Activated CD4-positive, alpha-beta T cell treated with anti-CD3 and anti-CD28 coated beads, Interleukin-10, Interleukin-2, amounts not matched to agents 100 ng/mL and 50 ng/mL, durations not matched to agents 16 hours and 8 hours (primary cell): ENCODE data around the gene CTSC.

Experiments used
- DNase-seq: peaks from one replicate; pipeline ENCODE4 v3.0.0-alpha.2; 2020

Gene CTSC

DNA sequence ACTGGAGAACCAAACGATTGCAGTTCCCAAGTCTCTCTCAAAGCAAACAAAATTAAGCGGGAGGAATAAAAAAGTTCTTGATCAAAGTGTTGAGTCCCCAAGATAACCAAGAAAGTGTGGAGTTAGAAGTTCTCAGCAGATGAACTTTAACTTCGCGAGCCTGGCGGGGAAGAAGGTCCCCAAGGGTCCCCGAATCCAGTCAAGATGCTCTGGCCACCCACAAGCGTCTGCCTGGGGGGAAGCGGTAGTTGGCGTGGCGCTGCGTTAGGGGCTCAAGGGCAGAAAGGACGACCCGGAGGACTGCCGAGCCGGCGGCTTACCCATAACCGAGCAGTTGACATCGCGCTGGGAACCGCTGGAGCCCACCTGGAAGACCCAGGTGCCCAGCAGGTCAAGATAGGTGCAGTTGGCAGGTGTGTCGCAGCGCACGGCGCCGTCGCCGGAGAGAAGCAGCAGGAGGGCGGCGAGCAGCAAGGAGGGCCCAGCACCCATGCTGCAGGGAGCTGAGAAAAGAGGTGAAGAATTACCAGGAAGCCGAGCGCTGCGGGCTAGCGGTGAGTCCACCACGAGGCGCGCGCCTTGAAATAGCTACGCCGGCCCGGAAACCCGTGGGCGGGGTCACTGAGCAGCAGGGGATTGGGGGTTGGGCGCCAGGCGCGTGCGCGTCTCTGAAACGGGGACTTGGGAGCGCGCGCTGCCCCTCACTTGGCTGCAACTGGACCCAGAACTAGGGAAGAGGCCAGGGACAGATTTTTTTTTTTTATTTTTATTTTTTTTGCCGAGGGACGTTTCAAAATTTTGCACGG is at the start of gene CTSC:
TSS of gene CTSC (minus strand) at position 556 of the 806 bp plus-strand sequence. CDS start at position 492, 64 bp downstream.
- DNase-seq: peak; percentile 98

DNA sequence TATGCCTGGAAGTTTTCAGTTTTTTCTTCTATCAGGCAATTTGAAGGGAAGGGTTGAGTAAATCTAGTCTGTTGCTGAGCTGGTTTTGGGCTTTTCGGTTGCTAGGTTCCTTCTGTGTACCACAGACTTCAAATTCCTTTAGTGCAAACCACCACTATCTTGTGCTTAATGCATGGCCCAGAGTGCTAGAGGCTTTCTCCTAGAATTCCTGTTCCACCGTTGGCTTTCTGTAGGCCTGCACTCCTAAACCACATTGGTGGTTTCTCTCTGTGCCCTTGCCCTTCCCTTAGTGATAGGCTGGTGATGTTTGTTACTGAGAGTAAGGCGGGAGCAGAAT is 47.1 kb upstream of the CTSC start:
- DNase-seq: peak; percentile 52

DNA sequence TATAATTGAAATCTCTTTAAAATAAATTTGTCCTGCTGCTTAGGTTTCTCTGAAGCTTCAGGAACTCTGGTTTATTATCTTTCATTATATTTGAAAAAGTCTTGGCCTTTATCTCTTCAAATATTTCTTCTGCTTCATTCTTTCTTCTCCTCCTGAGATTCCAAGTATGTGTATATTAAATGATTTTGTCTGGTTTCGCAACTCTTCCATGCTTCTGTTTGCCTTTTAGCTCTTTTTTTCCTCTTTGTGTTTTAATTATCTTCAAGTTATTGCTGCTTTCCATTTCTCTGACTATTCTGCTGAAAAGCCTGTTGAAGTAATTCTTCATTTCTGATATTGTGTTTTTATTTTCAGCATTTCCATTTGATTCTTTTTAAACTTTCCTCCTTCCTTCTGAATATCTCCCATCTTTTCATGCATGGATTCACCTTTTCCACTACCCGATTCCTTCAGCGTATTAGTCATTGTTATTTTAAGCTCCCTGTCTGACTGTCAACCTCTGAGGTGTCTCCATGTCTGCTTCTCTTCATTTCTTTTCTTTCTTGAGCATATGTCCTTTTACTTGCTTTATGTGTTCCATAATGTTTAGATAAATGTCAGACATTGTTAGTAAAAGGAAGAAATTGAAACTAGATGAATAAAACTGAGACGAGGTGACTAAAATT is 46.6 kb upstream of the CTSC start:
- no peak for DNase-seq

DNA sequence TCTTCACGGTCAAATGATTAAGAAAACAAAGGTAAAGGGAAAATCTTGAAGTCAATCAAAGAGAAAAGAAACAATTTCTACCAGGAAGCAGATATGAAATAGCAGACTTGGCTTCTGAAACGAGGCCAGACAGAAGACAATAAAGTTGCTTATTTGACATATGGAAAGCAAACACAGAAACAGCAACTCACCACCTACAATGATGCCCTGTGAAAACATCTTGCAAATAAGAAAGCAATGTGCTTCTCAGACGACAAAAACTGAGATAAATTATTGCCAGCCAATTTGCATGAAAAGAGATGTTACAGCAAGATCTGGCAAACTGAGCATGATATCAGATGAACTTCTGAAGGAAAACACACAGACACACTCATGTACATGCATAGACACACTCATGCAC is 45.9 kb upstream of the CTSC start:
- DNase-seq: no peak

DNA sequence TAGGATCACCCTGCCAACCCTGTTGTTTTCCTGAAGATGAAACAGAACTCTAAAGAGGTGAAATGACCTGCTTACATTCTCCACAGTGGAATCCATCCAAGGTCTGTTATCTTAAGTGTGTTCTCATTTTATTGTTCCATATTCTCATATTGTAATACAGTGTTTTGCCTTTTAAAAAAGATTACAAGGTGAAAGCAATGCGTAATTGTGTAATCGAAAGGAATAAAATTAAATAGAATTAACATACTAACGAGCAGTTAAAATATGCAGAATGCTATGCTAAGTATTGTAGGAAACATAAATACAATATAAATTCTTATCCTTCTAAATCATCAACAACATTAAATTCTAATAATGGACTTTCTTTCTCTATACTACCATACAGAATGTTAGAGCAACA is 41.6 kb upstream of the CTSC start:
- DNase-seq: no peak

DNA sequence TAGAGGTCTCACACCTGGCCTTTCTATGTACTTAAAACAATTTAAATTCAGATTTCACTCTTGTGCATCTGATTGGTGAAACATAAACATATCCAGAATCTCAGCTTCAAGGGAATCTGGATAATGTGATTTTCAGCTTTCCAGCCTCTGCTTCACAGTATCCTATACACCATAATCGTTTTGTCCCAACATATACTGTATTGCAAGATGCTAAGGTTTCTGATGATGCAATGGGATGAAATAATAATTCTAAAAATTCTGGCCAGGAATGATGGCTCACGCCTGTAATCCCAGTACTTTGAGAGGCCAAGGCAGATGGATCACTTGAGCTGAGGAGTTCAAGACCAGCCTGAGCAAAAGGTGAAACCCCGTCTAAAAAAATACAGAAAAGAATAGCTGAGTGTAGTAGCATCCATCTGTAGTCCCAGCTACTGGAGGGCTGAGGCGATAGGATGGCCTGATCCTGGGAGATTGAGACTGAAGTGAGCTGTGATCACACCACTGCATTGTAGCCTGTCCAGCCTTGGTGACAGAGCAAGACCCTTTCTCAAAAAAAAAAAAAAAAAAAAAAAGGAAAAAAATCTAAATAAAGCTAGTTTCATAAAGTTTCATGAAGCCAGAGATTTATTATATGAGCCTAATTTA is 41.0 kb upstream of the CTSC start:
- no peak for DNase-seq

DNA sequence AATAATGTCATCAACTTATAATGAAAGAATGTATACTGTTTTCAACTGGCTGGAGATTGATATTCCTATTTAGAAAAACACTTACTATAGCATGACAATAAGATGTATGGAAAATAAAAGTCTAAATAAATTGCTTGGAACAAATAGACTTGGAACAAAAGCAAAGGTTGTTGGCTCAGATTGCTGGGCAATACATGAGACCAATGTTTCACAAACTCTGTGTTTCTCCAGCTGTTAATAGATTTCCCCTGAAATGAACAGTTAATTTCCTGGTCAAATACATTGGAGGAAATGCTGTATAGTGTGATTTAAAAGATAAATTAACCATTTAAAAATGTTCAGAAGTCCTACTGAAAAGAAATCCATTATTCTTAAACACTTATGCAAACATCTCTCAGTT is 40.1 kb upstream of the CTSC start:
- DNase-seq: no peak

DNA sequence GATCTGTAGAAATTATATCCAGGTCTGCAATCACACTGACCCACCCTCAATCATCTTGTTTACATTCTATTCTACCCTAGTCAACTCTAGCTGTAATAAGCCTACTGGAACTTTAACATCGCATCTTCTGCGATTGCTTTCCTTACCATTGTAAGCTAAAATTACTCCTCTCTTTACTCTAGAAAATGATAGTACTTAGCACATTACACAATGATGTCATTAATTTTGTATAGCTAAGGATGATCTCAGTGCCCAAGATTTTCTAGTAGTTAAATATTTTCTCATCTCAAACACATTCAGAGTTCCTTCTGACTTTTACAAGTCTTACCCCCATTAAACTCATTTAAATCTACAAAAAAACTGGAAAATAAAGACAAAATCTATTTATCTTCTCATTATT is 39.6 kb upstream of the CTSC start:
- no peak for DNase-seq

DNA sequence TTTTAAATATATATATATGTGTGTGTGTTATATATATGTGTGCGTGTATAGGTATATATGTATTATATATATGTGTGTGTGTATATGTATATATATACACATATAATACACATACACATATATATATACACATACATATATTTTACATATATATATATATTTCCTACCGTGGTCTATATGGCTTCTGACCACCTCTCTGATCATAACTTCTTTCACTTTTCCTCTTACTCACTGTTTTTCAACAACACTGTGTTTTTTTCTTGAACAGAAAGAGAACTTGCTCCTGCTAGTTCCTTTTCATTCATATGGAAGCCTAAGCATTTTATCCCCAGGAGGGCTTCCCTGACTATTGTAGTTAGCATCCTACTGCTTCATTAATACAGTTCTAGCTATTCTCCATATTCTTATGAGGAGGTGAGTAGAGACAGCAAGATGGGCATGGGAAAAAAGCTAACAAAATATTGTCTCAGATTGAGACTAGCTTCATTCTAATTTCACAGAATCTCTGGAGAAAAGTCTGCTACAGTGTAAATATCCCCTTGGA is 38.5 kb upstream of the CTSC start:
- DNase-seq: no peak

DNA sequence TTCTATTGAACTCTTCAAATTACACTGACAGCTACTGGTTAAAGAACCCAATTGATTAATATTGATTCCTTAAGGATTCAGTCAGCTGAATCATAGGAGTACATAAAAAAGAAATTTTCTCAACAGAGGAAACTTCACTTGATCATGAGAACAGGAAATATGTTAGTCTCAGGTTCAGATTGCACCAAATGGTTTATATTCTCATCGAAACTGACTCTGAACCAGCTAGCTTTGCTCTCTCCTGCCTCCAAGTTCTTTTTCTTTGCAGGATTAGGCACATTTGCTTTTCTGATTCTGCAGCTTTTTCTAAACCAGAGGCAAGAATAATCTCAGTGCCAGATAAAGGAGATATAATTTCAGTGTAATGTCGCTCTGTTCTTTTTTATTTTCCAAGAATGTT is 33.2 kb upstream of the CTSC start:
- DNase-seq: no peak

DNA sequence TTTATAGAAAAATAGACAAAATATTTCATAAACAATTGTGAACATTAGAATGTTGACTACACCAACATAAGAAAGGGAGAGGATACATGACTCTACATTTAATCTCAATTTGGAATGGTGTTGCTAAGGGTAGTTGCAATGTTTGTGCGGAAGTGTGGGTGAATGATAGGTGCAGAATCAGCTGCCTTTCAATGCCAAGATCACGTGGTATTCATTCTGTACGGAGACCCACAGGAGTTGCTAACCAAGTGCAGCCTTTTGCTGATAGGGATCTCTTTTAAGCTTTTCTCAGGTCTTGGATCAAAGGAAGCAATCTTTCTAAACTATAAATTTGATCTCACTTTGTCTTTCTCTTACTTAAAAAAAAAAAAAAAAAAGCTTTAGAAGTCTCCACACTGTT is 29.8 kb upstream of the CTSC start:
- peak; percentile 19 for DNase-seq

DNA sequence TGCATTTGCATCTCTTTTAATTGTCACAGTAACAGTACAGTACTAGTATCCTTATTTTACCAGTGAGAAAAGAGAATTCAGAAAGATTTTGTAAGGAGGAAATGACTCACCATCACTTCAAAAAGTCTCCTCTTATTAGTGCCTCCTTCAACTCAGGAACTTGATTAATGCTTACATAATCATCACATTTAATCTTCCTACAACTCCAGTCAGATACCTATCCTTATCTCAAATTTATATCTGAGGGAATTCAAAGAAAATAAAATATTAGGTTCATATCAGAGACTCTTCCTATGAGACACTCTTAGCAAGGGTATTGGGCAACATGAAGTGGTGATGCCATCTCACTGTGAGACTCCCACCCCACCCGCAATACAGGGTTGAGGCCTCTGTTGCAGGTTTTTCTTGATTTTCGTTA is 26.1 kb upstream of the CTSC start:
- peak; percentile 28 for DNase-seq

DNA sequence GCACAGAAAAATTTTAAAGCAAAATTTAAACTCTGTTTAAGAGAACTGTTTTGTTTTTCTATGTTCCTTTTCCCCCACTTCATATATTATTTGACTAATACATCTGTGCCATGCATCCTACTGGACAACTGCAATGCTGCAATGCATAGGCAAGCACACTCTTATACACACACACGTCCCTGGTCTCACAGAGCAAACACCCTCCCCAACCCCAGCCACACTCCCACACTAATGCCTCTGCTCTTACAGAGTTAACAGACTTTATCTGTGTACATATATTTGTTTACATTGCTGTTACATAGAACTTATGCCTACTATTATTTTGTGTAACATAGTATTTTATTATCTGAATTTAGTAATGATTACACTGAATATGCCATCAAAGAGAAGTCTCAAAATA is 25.5 kb upstream of the CTSC start:
- no peak for DNase-seq

DNA sequence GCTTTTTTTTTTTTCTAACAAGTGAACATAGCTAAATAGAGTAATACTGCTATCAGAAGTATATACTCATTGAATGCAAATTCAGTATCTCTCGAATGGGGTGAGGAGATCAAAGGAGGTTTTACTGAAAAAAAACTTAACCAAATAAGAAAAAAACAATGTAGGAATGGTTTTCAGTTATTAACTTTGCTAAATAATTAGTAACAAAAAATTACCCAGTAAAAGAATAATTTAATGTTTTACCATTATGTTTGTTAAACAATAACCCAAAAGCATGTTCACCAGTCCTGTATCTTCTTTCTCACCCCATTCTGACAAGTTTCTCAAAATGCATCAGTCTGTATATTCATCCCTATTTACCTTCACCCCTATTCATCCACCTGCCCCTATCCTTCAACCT is 22.6 kb upstream of the CTSC start:
- DNase-seq: no peak

DNA sequence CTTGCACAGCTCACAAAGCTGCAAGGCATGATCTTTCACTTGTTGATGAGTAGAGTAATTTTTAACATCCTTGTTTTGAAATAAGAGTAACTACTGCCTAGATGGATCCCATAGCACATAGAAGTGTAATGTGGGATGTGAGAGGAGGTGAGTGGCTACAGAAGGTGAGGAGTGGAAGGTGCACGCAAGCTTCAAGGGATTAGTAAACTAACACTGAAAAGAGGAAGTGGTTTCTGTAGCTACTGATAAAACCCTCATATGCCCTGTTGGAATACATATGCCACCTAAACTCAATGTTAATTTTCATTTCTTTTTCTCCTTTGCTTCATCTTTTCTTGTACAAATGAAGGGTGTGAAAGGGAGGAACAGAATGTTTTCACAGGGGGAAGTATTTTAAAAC is 22.0 kb upstream of the CTSC start:
- DNase-seq: peak; percentile 72

DNA sequence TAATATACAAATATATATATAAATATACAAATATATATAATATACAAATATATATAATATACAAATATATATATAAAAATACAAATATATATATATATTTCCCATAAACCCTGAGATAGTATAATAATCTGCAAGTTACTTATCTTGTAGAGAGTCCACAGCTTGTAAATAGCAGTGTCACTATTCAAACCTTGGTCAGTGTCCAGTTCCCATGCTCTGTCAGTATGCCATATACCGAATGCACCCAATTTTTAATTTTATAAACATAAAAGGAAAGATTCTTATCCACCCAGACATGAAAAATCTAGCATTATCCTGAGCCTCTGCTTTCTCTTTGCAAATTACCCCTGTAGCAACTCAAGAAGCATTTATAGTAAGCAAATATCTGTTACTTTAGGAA is 21.6 kb upstream of the CTSC start:
- DNase-seq: no peak

DNA sequence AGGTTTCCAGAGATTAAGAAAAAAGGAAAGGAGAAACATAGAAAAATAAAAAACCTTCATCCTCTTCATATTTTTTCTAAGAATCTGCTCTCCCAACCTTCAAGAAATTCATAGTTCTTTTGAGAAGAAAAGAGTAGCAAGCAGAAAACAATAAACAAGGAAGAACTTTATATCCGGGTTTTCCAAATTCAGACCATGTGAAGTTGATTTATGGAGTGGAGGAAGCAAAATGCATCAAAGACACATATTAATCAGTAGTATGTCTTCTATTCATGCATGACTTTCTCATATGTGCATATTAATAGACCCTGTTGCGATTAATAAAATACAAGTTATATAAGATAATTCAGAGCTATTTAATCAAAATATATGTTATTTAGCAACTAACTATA is 20.5 kb upstream of the CTSC start:
- DNase-seq: no peak

DNA sequence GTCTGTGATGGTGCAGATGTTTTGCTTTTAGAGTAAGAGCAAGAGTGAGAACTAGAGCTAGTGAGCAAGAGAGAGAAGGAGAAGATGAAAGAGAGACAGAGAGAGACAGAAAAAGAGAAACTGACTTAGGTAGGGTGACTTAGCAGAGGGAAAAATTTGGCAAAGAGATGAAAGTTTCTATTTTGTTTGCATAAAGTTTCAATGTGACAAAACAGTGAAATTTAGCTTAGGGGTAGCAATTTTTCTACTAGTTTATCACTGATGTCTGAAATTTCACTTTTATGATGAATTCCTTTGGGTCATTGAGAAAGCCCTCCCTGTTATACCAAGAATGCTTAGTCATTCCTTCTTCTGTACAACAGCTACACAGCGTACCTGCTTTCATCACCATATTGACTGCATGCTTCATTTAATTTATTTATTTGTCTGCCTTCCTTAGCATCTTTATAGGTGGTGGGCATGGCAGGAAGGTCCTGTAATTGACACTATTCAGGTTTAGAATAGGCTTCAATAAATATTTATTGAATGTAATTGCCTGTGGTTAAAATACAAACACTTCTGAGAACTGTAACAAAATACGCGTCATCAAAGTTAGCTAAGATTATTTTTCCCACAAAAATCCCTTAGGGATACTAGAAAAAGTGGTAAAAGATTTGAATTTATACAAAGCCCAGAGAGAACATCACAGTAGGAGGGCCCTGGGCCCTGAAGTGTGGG is 19.9 kb upstream of the CTSC start:
- peak; percentile 86 for DNase-seq

DNA sequence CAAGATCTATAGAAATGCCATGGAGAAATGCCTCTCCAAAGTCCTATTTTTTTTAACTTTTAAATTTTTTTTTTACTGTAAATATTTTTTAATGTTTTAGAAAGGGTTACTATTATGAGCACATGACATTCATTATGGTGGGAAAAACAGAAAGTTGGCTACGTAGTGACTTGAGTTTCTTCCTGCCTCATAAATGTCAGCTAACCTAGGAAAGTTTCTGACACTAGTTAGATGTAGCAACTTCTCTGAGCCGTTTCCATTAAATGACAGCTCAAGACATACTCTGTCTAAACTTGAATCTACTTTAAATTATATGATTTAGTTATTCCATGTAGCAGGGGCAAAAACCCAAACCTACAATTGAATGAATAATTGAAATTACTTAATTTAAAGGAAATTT is 18.4 kb upstream of the CTSC start:
- DNase-seq: no peak

DNA sequence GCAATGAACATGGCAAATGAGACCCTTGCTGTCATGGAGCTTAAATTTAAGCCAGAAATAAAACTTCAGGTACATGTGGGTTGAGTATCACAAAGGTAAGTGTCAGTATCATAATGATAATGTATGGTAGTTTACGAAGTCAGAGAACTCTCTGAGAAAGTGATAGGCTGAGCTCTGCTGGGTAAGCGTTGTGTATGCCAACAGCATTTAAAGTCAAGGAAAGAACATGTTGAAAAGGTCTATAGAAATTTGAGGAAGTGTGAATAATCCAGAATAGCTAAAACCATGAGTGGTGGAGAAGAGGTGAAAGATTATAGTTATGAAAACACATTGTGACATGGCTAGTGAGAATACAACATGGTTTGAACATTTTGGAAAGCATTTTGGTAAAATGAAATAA is 17.4 kb upstream of the CTSC start:
- DNase-seq: peak; percentile 49

DNA sequence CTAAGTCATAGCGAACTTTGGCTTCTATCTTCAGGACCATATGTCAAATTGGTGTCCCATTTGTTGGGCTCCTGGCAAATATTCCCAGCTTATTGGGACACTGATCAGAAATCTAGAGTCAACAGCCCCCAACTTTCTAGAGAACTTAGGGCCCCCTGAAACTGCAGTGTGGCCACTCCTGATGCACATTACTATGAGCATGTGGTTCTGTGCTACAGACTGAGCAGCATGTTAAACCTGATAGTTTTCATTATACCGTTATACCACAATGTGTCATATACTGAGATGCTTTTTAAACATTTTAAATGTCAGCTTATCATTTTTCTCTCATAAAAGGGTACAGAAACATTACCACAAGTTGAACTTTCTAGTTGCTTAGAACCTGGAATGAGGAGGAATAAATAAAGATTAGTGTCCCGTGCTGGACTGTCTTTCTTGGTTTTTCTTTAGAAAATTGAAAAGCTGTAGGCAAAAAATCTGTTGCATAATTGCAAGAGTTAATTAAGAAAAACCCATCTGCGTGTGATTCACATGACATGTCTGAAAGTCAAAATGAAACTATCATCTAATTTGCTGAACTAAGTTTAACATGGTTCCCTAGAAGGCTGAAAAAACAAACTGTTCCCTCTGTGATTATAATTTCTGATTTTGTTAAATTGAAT is 16.4 kb upstream of the CTSC start:
- DNase-seq: peak; percentile 69

DNA sequence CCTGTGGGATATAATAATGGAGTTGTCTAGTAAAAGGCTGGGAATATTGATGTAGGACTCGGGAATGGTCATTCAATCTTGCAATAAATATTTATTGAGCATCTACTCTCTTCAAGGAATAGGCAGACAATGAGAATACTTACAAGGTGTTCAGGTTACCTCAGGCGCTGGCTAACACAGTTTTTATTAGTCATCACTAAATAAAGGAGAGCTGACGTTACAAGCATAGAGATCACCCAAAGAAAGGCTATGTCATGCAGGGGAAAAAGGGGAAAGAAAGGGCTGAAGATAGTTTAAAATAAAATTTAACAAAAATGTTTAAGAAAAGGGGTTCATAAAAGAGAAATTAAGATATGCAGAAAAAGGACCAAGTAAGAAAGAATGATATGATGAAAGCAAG is 15.8 kb upstream of the CTSC start:
- DNase-seq: no peak

DNA sequence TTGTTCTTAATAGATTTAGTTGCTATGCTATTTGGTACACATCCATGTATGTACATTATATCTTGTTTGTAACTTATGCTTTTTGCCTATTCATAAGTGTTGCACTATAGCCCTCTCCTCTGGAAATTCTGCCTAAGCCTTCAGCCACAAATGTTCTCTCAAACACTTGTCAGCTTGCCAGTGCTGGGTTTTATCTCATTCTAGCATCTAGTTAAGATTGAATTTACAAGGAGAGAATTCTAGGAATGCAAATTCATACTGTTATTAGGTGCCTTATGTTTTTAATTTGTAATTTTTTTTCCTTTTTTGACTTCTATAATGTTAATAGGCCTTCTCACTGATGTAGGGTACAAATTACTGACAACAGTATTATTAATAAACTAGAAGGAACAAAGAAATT is 14.6 kb upstream of the CTSC start:
- DNase-seq: no peak
